Uterus (tissue), 4 donors: ENCODE results near the gene CCZ1B. TPM values are rescaled to one million over a fixed set of nuclear protein-coding genes. Genes with fewer than 3 reads are reported as not detected.
A peak's percentile ranks its signal among the peaks of the same experiment; 100 is the strongest.
"Not testable (repeated sequence)": the region's sequence is repeated elsewhere in the genome, so short reads cannot be mapped to it uniquely, and the experiment has no call there.

Experiments
- DNase-seq, 2 donors: peaks; one replicate each; pipeline ENCODE4 v3.0.0-alpha.2; 2019 to 2020
- H3K27ac ChIP-seq, 2 donors: fragments of 200-600 bp; sonication (generic); 1 replicate in 1 of 2; 2 replicates in 1 of 2; pipeline ENCODE4 v1.5.1; 2016 to 2018
- H3K27me3 ChIP-seq, 2 donors: fragments of 200-600 bp; sonication (generic); one replicate each; pipeline ENCODE4 v1.5.1; 2018 to 2019; ENCODE audit warnings: control low read depth in 1 of 2
- H3K36me3 ChIP-seq, 2 donors: fragments of 200-600 bp; sonication (generic); one replicate each; pipeline ENCODE4 v1.5.1; 2019; ENCODE audit warnings: control low read depth in 1 of 2
- H3K4me1 ChIP-seq, 2 donors: fragments of 200-600 bp; sonication (generic); one replicate each; pipeline ENCODE4 v1.5.1; 2018 to 2019; ENCODE audit warnings: control low read depth in 1 of 2
- H3K4me3 ChIP-seq, 2 donors: fragments of 200-600 bp; sonication (generic); 1 replicate in 1 of 2; 2 replicates in 1 of 2; pipeline ENCODE4 v1.5.1; 2018 to 2019; ENCODE audit warnings: mild to moderate bottlenecking in 1 of 2
- H3K9me3 ChIP-seq, 2 donors: fragments of 200-600 bp; sonication (generic); one replicate each; pipeline ENCODE4 v1.5.1; 2019; ENCODE audit warnings: control low read depth in 1 of 2
- intact Hi-C: fragments of 100-400 bp; cut with DNase I; formaldehyde crosslinking; loops from one replicate; pipeline ENCODE4 v1.15.1; 2023; ENCODE audit warnings: low total_unique reads
- total RNA-seq, 4 donors: library from RNA; depleted of rRNA in 3 of 4; stranded (reverse); fragments of >200 nt in 3 of 4; gene quantifications; one replicate each; pipeline versions ENCODE4 v1.1.0 to v1.2.4, GENCODE V29; 2014 to 2023
- TF ChIP-seq, protein P1 (sequence below), 4 experiments: fragments of 200-600 bp in 2 of 4; fragments of 450-650 bp in 2 of 4; sonication (generic) in 2 of 4; IDR thresholded peaks; one replicate each; pipeline ENCODE4 v1.5.1; 2016 to 2019; ENCODE audit warnings: antibody characterized with exemption in 4 of 4, mild to moderate bottlenecking in 2 of 4, moderate library complexity in 1 of 4
- donor health status: DM: yes; HTN: yes; CAD: no.

CCZ1B gene
- 100 to 1,000 TPM in 2 of 4 donors, 10 to 100 TPM in 2; 63.5 to 118 (median 89.7) TPM for total RNA-seq

DNA sequence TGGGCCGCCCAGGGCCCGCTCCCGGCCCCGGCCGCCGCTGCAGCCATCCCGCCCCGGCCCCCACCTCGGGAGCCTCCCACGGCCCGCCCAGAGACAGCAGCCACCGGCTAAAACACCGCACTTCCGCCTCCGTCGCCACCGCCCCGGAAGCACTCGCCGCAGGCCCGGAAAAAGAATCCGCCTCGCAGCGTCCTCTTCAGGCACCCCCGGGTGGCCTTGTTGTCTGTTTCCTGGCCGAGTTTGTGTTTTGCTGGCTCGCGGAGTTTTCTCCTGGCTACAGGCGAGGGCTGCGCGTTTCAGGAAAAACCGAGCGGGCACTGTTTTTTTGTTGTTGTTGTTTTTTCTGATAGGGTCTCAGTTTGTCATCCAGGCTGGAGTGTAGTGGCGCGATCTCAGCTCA lies at the start of gene CCZ1B:
Gene CCZ1B (minus strand): TSS at position 125 of the 400 bp plus-strand sequence. CDS start 78 bp downstream, at position 47.
- Histone ChIP-seq H3K27ac (peak within 1 kb of the TSS; percentile 60), H3K4me3 (peak within 1 kb of the TSS; percentile 46 to 83)
- H3K9me3 ChIP-seq, intact Hi-C loops, H3K36me3 ChIP-seq, H3K27me3 ChIP-seq, H3K4me1 ChIP-seq: not testable (repeated sequence)
- TF ChIP-seq, protein P1, sequence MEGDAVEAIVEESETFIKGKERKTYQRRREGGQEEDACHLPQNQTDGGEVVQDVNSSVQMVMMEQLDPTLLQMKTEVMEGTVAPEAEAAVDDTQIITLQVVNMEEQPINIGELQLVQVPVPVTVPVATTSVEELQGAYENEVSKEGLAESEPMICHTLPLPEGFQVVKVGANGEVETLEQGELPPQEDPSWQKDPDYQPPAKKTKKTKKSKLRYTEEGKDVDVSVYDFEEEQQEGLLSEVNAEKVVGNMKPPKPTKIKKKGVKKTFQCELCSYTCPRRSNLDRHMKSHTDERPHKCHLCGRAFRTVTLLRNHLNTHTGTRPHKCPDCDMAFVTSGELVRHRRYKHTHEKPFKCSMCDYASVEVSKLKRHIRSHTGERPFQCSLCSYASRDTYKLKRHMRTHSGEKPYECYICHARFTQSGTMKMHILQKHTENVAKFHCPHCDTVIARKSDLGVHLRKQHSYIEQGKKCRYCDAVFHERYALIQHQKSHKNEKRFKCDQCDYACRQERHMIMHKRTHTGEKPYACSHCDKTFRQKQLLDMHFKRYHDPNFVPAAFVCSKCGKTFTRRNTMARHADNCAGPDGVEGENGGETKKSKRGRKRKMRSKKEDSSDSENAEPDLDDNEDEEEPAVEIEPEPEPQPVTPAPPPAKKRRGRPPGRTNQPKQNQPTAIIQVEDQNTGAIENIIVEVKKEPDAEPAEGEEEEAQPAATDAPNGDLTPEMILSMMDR (IDR thresholded peaks at IDR 0.05) = peak in 1 of 4 experiments; percentile 14
- DNase-seq = peak; percentile 60 to 77

DNA sequence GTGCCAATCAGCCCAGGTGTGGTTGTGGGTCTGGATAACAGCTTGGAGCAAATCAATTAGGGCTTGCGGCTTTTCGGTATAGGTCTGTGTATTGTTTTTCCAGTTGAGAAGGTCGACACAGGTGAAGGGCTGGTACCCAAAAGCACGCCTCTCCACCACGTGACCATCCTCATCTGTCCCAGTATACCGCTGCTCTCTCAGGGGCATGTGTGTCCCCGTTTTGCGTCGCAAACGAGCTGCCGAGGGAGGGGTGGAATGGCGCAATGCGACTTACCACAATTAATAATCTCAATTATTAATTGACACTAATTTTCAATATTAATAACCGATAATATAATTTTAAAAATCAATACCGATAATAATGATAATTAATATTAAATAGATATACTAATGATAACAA lies 48.9 kb upstream of the CCZ1B start:
- H3K27ac ChIP-seq, H3K4me1 ChIP-seq, H3K36me3 ChIP-seq, H3K9me3 ChIP-seq, DNase-seq, intact Hi-C loops, H3K27me3 ChIP-seq, H3K4me3 ChIP-seq: not testable (repeated sequence)

DNA sequence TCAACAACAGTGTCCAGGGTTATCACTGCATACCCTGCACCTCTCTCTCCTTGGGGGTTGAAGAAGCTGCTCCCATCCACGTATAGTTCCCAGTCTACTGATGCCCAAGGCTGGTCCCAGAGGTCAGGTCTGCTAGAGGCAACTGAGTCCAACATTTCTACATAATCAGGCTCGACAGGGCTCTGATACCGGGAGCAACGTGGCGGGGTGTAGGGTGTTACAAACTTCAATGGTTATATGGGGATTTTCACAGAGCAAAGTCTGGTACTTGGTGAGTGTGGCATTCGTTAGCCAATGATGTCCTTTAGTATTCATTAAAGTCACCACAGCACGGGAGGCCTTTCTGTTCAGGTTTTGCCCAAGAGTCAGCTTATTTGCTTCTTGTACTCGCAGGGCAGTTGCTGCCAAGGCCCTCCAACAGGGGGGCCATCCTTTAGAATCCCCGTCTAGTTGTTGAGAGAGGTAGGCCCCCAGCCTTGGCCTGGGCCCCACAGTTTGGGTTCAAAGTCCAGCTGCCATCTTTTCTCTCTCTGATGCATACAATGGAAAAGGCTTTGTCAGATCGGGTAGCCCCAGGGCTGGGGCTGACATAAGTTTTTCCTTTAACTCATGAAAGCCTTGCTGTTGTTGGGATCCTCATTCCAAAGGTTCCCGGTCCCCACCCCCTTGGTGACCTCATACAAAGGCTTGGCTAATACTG lies 46.3 kb upstream of the CCZ1B start:
- H3K4me3 ChIP-seq, H3K27ac ChIP-seq, H3K4me1 ChIP-seq, H3K9me3 ChIP-seq, H3K36me3 ChIP-seq, H3K27me3 ChIP-seq, DNase-seq, intact Hi-C loops: not testable (repeated sequence)

DNA sequence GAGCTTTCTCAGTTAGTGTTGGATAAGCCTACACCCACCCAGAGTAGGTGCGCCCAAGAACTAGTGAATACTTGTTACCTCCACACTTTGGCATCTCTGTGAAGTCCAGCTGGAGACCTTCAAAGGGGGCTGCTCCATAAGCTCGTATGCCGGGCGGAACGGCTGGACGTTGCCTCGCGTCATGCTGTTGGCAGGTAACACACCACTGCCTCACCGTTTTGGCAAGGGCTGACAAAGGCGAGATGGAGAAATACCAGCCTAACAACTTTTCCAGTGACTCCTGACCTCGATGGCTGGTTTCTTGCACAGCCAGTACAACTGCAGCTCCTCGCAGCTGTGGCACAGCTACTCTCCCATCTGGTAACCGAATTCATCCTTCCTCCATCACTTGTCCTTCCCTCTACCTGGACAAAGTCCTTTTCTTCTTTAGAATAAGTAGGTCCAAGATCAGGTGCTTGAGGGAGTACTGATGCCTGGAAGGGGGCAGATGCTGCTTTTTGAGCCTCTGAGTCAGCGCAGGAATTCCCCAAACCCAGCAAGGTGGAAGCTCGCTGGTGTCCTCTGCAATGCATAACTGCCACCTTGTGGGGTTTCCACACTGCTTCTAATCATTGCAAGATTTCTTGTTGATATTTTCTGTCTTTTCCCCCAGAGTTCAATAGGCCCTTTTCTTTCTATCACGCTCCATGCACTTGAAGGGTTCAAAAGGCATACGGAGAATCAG lies 45.5 kb upstream of the CCZ1B start:
- H3K27ac ChIP-seq, intact Hi-C loops: not testable (repeated sequence)

DNA sequence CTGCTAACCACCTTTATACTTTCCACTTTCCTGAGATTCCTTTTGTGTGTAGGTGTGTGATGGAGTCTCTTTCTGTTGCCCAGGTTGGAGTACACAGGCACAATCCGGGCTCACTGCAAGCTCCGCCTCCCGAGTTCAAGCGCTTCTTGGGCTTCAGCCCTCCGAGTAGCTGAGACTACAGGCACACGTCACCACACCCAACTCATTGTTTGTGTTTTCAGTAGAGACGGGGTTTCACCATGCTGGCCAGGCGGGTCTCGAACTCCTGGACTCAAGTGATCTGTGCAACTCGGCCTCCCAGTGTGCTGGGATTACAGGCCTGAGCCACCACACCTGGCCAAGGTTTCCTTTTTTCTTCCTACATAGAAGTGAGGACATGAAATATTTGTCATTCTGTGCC lies 38.7 kb upstream of the CCZ1B start:
- intact Hi-C loops, H3K4me1 ChIP-seq, H3K36me3 ChIP-seq, H3K27me3 ChIP-seq, DNase-seq, H3K27ac ChIP-seq, H3K9me3 ChIP-seq, H3K4me3 ChIP-seq: not testable (repeated sequence)

More for the DNA sequence above, 45.5 kb upstream of the CCZ1B start:
- not testable (repeated sequence) for H3K4me3 ChIP-seq, DNase-seq, H3K4me1 ChIP-seq, H3K36me3 ChIP-seq, H3K27me3 ChIP-seq, H3K9me3 ChIP-seq

DNA sequence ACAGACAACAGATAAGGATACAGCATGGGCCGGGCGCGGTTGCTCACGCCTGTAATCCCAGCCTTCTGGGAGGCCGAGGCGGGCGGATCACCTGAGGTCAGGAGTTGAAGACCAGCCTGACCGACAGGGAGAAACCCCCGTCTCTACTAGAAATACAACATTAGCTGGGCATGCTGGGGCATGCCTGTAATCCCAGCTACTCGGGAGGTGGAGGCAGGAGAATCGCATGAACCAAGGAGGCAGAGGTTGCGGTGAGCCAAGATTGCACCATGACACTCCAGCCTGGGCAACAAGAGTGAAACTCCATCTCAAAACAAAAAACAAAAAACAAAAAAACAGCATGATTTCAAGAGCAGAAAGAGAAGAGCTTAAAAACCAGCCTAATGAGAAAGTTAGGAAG lies 38.1 kb upstream of the CCZ1B start:
- H3K4me1 ChIP-seq, H3K27ac ChIP-seq, H3K9me3 ChIP-seq, DNase-seq, H3K27me3 ChIP-seq, intact Hi-C loops, H3K36me3 ChIP-seq, H3K4me3 ChIP-seq: not testable (repeated sequence)

DNA sequence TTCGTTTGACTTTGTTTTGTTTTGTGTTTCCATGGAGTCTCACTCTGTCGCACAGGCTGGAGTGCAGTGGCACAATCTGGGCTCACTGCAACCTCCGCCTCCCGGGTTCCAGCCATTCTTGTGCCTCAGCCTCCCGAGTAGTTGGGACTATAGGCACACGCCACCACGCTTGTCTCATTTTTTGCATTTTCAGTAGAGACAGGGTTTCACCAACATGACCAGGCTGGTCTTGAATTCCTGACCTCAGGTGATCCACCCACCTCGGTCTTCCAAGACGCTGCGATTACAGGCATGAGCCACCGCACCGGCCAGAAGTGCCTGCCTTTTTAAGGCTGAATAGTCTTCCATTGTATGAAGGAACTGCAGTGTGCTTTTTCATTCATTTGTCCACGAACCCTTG lies 36.8 kb upstream of the CCZ1B start:
- H3K9me3 ChIP-seq, intact Hi-C loops, DNase-seq, H3K4me1 ChIP-seq, H3K27me3 ChIP-seq, H3K27ac ChIP-seq, H3K36me3 ChIP-seq, H3K4me3 ChIP-seq: not testable (repeated sequence)

DNA sequence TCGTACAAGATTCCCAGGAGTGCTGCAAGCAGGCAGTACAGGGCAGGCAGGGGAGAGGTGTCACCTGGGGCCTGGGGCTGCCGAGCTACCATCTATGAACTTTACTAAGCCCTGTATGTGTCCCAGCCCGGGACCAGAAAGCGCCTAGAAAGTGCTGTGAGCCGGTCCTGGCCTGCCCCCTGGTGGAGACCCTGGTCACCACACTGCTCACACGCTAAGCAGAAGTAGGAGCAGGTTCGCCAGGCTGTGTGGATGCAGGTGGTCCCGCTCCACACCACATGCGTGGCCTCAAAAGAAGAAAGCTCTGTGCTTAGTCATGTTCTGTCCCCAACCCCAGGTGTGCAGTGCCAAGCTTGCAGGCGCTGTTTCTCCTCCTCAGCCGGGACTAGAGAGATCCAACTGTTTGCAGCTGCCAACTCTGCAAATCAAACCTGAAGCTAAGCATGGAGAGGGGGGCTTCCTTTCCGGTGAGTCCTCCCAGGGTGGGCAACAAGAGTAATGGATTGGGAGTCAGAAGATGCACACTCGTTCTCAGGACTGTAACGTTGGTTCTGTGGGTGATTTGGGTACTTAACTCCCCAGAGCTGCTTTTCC lies 31.7 kb upstream of the CCZ1B start:
- H3K36me3 ChIP-seq, intact Hi-C loops, H3K9me3 ChIP-seq, H3K4me3 ChIP-seq, H3K27me3 ChIP-seq, H3K27ac ChIP-seq, H3K4me1 ChIP-seq: not testable (repeated sequence)
- peak; percentile 27 to 43 for DNase-seq
- TF ChIP-seq, protein P1 (IDR thresholded peaks at IDR 0.05) = peak in 3 of 4 experiments; percentile 23 to 67 (median 42)

DNA sequence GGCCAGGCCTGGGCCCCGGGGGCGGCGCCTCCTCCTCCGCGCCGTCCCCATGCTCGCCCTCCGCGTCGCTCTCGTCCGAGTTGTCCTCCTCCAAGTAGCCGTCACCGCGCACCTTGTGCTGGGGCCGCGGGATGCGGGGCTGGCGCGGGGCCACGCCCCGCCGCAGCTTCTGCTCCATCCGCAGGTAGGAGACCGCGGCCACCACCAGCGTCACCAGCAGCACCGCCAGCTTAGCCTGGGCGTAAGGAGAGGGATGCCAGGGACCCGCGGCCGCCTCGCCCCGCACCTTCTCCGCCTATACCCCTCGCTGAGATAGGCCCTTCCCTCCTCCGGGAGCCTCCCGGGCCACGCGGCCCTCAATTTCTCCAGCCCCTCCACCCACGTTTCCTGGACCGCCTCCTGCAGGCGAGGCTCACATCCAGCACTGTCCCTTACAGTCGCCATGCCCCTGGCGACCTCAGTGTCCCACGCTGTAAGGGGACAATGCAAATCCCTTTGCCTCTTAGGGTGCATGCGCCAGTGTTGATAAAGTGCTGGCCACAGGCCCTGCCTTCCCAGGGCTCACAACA lies 29.6 kb upstream of the CCZ1B start:
- H3K27ac ChIP-seq, H3K36me3 ChIP-seq, DNase-seq, H3K4me1 ChIP-seq, H3K9me3 ChIP-seq, intact Hi-C loops, H3K27me3 ChIP-seq: not testable (repeated sequence)
- H3K4me3 ChIP-seq = peak overlapping the region in 1 of 2 donors; percentile 4

DNA sequence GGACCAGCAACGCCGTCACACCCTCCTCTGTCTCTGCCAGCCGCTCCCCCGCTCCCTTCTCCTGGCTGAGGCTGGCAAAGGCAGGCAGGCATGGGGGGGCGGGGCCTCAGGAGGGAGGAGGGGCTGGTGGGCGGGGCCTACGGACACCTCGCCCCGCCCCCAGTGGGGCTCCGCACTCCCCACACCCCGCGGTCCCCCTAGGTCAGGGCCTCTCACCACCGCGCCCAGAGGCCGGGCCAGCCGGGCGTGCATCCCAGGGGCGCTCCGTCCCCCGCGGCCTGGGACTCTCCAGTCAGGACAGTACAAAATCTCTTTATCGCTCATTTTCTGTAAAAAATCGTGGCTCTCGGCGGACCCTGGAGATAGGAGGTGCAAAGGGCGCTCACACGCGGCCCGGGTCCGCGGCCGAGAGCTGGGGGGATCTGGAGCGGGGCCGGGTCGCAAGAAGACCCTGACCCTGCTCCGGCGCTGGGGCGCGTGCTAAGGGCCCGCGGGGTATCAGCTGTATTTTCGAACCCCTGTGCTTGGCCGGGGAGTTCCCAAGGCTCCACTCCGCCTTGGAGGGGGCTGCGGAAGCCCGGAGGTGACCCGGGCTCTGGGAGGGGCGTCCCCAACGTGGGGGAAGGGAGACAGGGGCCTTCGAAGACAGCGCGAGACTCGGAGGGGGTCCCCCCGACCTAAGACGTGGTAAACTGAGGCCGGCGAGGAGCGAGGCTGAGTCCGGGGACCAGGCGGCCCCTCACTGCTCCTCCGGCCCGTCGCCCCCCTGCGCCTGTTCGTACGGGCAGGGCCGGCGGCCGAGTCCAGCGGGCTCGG lies 28.9 kb upstream of the CCZ1B start:
- H3K9me3 ChIP-seq, DNase-seq, H3K36me3 ChIP-seq, H3K27ac ChIP-seq, H3K4me1 ChIP-seq, intact Hi-C loops, H3K27me3 ChIP-seq: not testable (repeated sequence)
- peak overlapping the region in 1 of 2 donors; percentile 4 for H3K4me3 ChIP-seq
